NT2/D1 (cell line): Measurements from ENCODE around the gene LRRC15.

Source experiments
- DNase-seq: peaks from one replicate; pipeline ENCODE4 v3.0.0-alpha.2; 2011; ENCODE audit warnings: low read depth, low spot score
- H3K27me3 ChIP-seq: 2 replicates; pipeline ENCODE4 v1.6.0; 2011; ENCODE audit warnings: mild to moderate bottlenecking; ENCODE audit not compliant: insufficient read length, insufficient read depth
- H3K36me3 ChIP-seq: 2 replicates; pipeline ENCODE4 v1.6.1; 2011; ENCODE audit warnings: mild to moderate bottlenecking, low read length, mixed read lengths; ENCODE audit not compliant: insufficient read depth, insufficient read length
- H3K4me1 ChIP-seq: 2 replicates; pipeline ENCODE4 v1.5.1; 2011; ENCODE audit not compliant: insufficient read depth, insufficient read length
- H3K4me3 ChIP-seq: 2 replicates; pipeline ENCODE4 v1.5.1; 2011; ENCODE audit warnings: low read depth; ENCODE audit not compliant: insufficient read length
- H3K9ac ChIP-seq: 2 replicates; pipeline ENCODE4 v1.6.0; 2011; ENCODE audit warnings: low read depth; ENCODE audit not compliant: insufficient read length
- H3K9me3 ChIP-seq: 2 replicates; pipeline ENCODE4 v1.5.1; 2011; ENCODE audit warnings: mild to moderate bottlenecking, low read length; ENCODE audit not compliant: insufficient read depth
- SUZ12 ChIP-seq: IDR thresholded peaks from 2 replicates; pipeline ENCODE4 v1.6.1; 2011; ENCODE audit not compliant: insufficient read length, insufficient read depth; ENCODE audit errors: extremely low read depth
- YY1 ChIP-seq: IDR thresholded peaks from 2 replicates; pipeline ENCODE4 v1.6.1; 2011; ENCODE audit not compliant: insufficient read length, insufficient read depth
- ZNF274 ChIP-seq: IDR thresholded peaks from 2 replicates; pipeline ENCODE4 v1.6.1; 2011; ENCODE audit warnings: mild to moderate bottlenecking, low read depth, low read length

The LRRC15 gene

GRCh38 chr3:194313560-194314387 lies 55.8 kb downstream of the LRRC15 start:
- H3K27me3 ChIP-seq = peaks cover 9% of the 10 kb centered on the region
- DNase-seq = no peak
- H3K4me1 ChIP-seq = peaks cover 17% of the 10 kb centered on the region
- H3K9ac ChIP-seq = no peak overlapping the region
- no peaks in the 10 kb centered on the region for H3K36me3 ChIP-seq
- no peak overlapping the region for H3K4me3 ChIP-seq
- no peak for TF ChIP-seq ZNF274
- no peak for TF ChIP-seq SUZ12
- TF ChIP-seq YY1 = no peak
- H3K9me3 ChIP-seq = peaks cover 22% of the 10 kb centered on the region

DNA sequence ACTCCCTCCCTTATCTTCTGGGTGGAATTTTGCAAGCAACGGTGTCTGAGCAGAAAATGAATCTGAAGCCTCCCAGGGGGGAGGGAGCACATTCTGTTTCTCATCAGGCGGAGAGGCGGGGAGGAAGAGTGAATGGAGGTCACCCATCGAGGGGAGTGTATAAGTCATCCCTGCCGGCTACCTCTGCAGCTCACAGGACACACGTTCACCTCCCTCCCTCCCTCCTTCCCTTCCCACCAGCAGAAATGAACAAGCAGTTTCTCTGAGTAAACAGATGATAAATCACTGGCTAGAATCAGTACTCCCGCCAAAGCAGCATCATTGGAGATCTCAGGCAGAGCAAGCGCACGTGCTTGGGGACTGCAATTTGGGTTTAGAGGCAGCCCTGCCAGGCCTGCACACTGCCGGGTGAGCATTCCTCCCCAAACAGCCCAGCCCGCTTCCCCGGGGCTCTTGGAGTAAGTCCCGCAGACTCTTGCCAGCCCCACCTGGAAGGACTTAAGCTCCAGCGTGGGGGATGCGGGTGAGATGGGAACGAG lies 56.7 kb downstream of the LRRC15 start:
- Histone ChIP-seq H3K9me3 (peaks cover 12% of the 10 kb centered on the region), H3K4me3 (no peak overlapping the region), H3K9ac (no peak overlapping the region), H3K27me3 (peaks cover 9% of the 10 kb centered on the region), H3K36me3 (no peaks in the 10 kb centered on the region), H3K4me1 (peaks cover 17% of the 10 kb centered on the region)
- DNase-seq = no peak
- no peak for TF ChIP-seq YY1
- no peak for TF ChIP-seq ZNF274

- TF ChIP-seq SUZ12 (no peak), YY1 (no peak), ZNF274 (no peak)
- Histone ChIP-seq H3K4me1 (peaks cover 20% of the 10 kb centered on the region), H3K4me3 (no peak overlapping the region), H3K9ac (no peak overlapping the region), H3K9me3 (peaks cover 7% of the 10 kb centered on the region), H3K36me3 (no peaks in the 10 kb centered on the region), H3K27me3 (peaks cover 9% of the 10 kb centered on the region)
- no peak for DNase-seq
Measured at GRCh38 chr3:194312186-194312742, 57.3 kb downstream of the LRRC15 start.

DNA sequence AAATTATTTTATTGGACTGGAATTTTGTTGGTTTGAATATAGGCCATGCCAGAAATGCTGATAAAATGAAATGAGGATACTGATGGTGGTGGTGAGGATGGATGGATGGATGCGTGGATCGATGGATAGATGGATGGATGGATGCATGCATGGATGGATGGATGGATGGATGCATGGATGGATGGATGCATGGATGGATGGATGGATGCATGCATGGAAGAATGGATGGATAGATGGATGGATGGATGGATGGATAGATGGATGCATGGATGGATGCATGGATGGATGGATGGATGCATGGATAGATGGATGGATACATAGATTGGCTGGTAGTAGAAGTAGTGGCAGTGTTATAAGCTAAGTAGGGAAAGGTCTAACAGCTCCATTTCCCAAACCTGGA lies 58.5 kb downstream of the LRRC15 start:
- H3K4me3 ChIP-seq = no peak overlapping the region
- H3K9me3 ChIP-seq = no peaks in the 10 kb centered on the region
- no peaks in the 10 kb centered on the region for H3K36me3 ChIP-seq
- H3K9ac ChIP-seq = no peak overlapping the region
- H3K27me3 ChIP-seq = peaks cover 9% of the 10 kb centered on the region
- TF ChIP-seq SUZ12 (no peak), YY1 (no peak), ZNF274 (no peak)
- H3K4me1 ChIP-seq = peaks cover 26% of the 10 kb centered on the region
- no peak for DNase-seq

GRCh38 chr3:194310060-194310835 lies 59.3 kb downstream of the LRRC15 start:
- Histone ChIP-seq H3K4me1 (peaks cover 28% of the 10 kb centered on the region), H3K9ac (no peak overlapping the region), H3K36me3 (no peaks in the 10 kb centered on the region), H3K27me3 (peaks cover 9% of the 10 kb centered on the region), H3K4me3 (no peak overlapping the region), H3K9me3 (no peaks in the 10 kb centered on the region)
- TF ChIP-seq SUZ12 = no peak
- TF ChIP-seq YY1 = no peak
- TF ChIP-seq ZNF274 = no peak
- no peak for DNase-seq

DNA sequence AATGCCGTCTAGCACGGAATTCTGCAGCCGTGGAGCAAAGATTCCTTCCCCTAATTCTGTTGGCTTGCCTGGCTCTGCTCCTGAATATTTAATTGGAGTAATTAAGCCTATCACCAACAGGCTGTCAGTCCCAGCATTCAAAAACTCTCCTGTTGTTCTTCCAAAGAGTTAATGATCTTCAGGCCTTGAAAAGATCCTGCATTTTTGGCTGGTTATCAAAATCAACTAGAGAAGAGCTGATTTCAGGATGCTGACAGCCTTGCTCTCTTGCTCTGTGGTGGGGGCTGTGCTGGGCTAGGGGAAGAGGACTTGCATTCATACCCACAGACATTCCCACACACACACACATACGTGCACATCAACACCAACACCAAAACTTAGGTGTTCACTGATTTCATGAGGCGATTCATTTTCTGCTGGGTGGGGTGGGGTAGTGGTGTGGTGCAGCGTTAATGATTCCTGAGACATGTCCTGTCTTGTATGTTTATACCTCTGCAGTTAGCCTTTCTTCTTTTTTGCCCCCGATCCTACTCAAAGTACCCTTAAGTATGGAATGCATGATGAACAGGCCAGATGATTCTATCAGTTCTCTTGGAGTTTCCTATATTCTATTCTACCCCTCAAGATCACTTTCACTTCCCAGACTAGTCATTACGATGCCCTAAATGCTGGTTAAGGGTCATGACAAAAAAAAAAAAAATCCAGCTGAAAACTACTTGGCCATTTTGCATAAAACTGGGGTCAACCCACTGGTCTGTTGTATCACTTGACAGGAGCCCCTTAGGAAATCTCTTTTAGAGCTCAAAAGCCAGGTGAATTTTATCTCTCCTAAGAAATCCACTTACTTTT lies 60.7 kb downstream of the LRRC15 start:
- TF ChIP-seq SUZ12 (no peak), YY1 (no peak), ZNF274 (no peak)
- no peak for DNase-seq

GRCh38 chr3:194307849-194308248 lies 61.7 kb downstream of the LRRC15 start:
- Histone ChIP-seq H3K9me3 (peaks cover 9% of the 10 kb centered on the region; the same call in 1 of the 2 replicates), H3K9ac (no peak overlapping the region), H3K4me1 (peaks cover 17% of the 10 kb centered on the region), H3K4me3 (no peak overlapping the region), H3K36me3 (no peaks in the 10 kb centered on the region), H3K27me3 (peaks cover 23% of the 10 kb centered on the region)
- TF ChIP-seq ZNF274 (no peak), SUZ12 (no peak), YY1 (no peak)
- no peak for DNase-seq

More for the DNA sequence above, 60.7 kb downstream of the LRRC15 start:
- Histone ChIP-seq H3K9ac (no peak overlapping the region), H3K27me3 (peaks cover 15% of the 10 kb centered on the region), H3K36me3 (no peaks in the 10 kb centered on the region), H3K4me1 (peaks cover 21% of the 10 kb centered on the region), H3K4me3 (no peak overlapping the region), H3K9me3 (peaks cover 7% of the 10 kb centered on the region; the same call in 1 of the 2 replicates)
